ENCODE results near the gene VPS33A.

VPS33A gene

DNA sequence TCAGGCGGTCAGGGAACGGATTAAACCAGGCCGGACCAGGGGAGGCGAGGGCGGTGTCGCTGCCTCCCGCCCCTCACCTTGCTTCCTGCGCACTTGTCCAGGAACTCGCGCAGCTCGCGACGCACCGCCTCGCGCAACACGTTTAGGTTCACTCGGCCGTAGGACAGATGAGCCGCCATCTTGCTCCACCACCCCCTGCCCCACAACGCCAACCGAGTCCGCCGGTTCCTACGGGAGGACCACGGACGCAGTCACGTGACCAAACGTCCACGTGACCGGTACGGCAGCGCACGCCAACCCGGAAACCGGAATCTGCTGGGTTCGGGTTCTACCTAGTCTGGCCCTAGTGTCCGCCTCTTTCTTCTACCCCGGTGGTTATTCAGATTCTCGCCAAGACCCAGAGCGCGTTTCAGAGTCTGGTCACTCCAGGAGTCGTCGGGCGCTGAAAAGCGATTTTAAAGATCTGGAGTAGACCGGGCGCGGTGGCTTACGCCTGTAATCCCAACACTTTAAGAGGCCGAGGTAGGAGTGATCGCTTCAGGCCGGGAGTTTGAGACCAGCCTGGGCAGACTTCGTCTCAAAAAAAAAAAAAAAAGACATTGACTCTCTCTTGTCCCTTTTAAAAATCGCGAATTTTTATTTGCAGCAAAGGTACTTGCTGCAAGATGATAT is at the start of gene VPS33A:
TSS of gene VPS33A (minus strand) at position 265 of the 672 bp plus-strand sequence. CDS start at position 179, 86 bp downstream.
- H3K4me3 ChIP-seq (ENCODE audit: control insufficient read depth, low read depth, low read length): peak within 1 kb of the TSS; percentile 62
- DNase-seq (ENCODE audit: low read depth): peak; percentile 98
- TF ChIP-seq, protein P1, sequence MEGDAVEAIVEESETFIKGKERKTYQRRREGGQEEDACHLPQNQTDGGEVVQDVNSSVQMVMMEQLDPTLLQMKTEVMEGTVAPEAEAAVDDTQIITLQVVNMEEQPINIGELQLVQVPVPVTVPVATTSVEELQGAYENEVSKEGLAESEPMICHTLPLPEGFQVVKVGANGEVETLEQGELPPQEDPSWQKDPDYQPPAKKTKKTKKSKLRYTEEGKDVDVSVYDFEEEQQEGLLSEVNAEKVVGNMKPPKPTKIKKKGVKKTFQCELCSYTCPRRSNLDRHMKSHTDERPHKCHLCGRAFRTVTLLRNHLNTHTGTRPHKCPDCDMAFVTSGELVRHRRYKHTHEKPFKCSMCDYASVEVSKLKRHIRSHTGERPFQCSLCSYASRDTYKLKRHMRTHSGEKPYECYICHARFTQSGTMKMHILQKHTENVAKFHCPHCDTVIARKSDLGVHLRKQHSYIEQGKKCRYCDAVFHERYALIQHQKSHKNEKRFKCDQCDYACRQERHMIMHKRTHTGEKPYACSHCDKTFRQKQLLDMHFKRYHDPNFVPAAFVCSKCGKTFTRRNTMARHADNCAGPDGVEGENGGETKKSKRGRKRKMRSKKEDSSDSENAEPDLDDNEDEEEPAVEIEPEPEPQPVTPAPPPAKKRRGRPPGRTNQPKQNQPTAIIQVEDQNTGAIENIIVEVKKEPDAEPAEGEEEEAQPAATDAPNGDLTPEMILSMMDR (IDR thresholded peaks at IDR 0.05; ENCODE audit: control insufficient read depth, insufficient read depth, low read depth, low read length, missing control alignments): no peak

DNA sequence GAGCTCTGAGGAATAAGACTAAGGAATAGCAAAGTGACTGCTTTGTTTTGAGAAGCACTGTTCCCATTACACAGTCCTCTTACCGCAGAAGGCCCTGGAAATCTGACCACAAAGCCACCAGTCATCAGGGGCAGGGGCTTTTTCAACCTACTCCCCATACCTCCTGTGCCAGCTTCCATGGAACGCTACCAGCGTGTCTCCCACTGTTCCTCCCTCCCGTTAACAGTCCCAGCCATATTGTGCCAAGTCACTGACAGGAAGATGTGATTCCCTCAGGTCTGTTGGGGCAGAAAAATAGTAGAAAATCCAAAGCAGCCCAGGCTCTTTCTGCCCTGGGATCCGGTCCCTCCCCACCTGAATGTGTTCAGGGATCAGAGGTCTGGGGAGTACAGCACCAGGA is 46.6 kb upstream of the VPS33A start:
- no peak for DNase-seq (ENCODE audit: low read depth)
- TF ChIP-seq, protein P1 (IDR thresholded peaks at IDR 0.05; ENCODE audit: control insufficient read depth, insufficient read depth, low read depth, low read length, missing control alignments): no peak
- H3K4me3 ChIP-seq (ENCODE audit: control insufficient read depth, low read depth, low read length): no peak overlapping the region

- no peak for DNase-seq (ENCODE audit: low read depth)
- TF ChIP-seq, protein P1 (IDR thresholded peaks at IDR 0.05; ENCODE audit: control insufficient read depth, insufficient read depth, low read depth, low read length, missing control alignments): no peak
- H3K4me3 ChIP-seq (ENCODE audit: control insufficient read depth, low read depth, low read length): no peak overlapping the region
Measured at GRCh38 chr12:122311696-122312095, 45.4 kb upstream of the VPS33A start.

GRCh38 chr12:122310626-122311333 is 44.5 kb upstream of the VPS33A start:
- TF ChIP-seq, protein P1 (IDR thresholded peaks at IDR 0.05; ENCODE audit: control insufficient read depth, insufficient read depth, low read depth, low read length, missing control alignments): no peak
- H3K4me3 ChIP-seq (ENCODE audit: control insufficient read depth, low read depth, low read length): no peak overlapping the region
- no peak for DNase-seq (ENCODE audit: low read depth)

- H3K4me3 ChIP-seq (ENCODE audit: control insufficient read depth, low read depth, low read length): no peak overlapping the region
- DNase-seq (ENCODE audit: low read depth): no peak
- TF ChIP-seq, protein P1 (IDR thresholded peaks at IDR 0.05; ENCODE audit: control insufficient read depth, insufficient read depth, low read depth, low read length, missing control alignments): no peak
Measured at GRCh38 chr12:122309564-122310121, 43.3 kb upstream of the VPS33A start.

DNA sequence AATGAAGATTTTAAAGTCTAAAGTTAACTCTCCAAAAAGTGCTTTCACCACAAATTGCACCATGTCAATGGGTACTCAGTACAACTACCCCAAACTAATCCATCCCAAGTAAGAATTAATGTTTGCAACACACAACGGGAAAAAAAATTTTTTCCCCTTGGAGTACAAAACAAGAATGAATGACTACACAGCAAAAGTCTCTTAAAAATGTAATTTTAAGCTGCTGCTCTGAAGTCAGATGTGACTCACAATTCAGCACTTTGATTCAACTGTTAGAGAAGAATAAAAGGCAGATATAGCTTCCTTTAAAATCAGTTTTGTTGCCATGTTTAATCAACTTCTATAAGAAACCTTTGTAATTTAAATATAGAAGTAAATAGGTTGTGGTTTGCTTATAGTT is 42.5 kb upstream of the VPS33A start:
- no peak overlapping the region for H3K4me3 ChIP-seq (ENCODE audit: control insufficient read depth, low read depth, low read length)
- TF ChIP-seq, protein P1 (IDR thresholded peaks at IDR 0.05; ENCODE audit: control insufficient read depth, insufficient read depth, low read depth, low read length, missing control alignments): no peak
- DNase-seq (ENCODE audit: low read depth): no peak

Data from AG09309 (cell line).